Endodermal cell (in vitro differentiated cells): ENCODE measurements around the gene BARX1. TPM values are rescaled to one million over a fixed set of nuclear protein-coding genes. Genes with fewer than 3 reads are reported as not detected.
"Not testable (repeated sequence)": the region's sequence is repeated elsewhere in the genome, so short reads cannot be mapped to it uniquely, and the experiment has no call there.

Experiments used
- DNase-seq: peaks from one replicate; pipeline ENCODE4 v3.0.0-alpha.2; 2017
- H3K27ac ChIP-seq: 2 replicates; pipeline ENCODE4 v1.5.1; 2013; ENCODE audit warnings: mild to moderate bottlenecking, low read depth, low read length, moderate library complexity
- H3K27me3 ChIP-seq: 2 replicates; pipeline ENCODE4 v1.6.1; 2013; ENCODE audit warnings: mild to moderate bottlenecking, low read length, moderate library complexity; ENCODE audit not compliant: insufficient read depth, control insufficient read depth, poor library complexity, severe bottlenecking
- H3K36me3 ChIP-seq: 2 replicates; pipeline ENCODE4 v1.7.0; 2013; ENCODE audit warnings: mild to moderate bottlenecking, low read length, moderate library complexity; ENCODE audit not compliant: control insufficient read depth, insufficient read depth
- H3K4me1 ChIP-seq: one replicate; pipeline ENCODE4 v1.7.0; 2013; ENCODE audit warnings: low read length; ENCODE audit not compliant: control insufficient read depth, insufficient read depth
- H3K4me3 ChIP-seq: 2 replicates; pipeline ENCODE4 v1.5.1; 2013; ENCODE audit warnings: mild to moderate bottlenecking, low read length, moderate library complexity
- H3K9ac ChIP-seq: 2 replicates; pipeline ENCODE4 v1.6.1; 2013; ENCODE audit warnings: mild to moderate bottlenecking, low read length, moderate library complexity; ENCODE audit not compliant: poor library complexity, severe bottlenecking; ENCODE audit errors: extremely low read depth
- H3K9me3 ChIP-seq: 2 replicates; pipeline ENCODE4 v1.6.1; 2013; ENCODE audit warnings: mild to moderate bottlenecking, low read length, moderate library complexity; ENCODE audit not compliant: control insufficient read depth
- H3K27ac Mint-ChIP-seq: 2 replicates; pipeline ENCODE4 v1.8.0; 2020; ENCODE audit warnings: mixed read lengths
- H3K27me3 Mint-ChIP-seq: 2 replicates; pipeline ENCODE4 v1.8.0; 2021; ENCODE audit warnings: mild to moderate bottlenecking, mixed read lengths; ENCODE audit not compliant: insufficient read depth
- H3K36me3 Mint-ChIP-seq: 2 replicates; pipeline ENCODE4 v1.8.0; 2020; ENCODE audit warnings: low read depth, mixed read lengths
- H3K4me1 Mint-ChIP-seq: 2 replicates; pipeline ENCODE4 v1.8.0; 2020; ENCODE audit warnings: mixed read lengths
- H3K4me3 Mint-ChIP-seq: 2 replicates; pipeline ENCODE4 v1.8.0; 2020; ENCODE audit warnings: mild to moderate bottlenecking, moderate library complexity, mixed read lengths
- H3K9me3 Mint-ChIP-seq: 2 replicates; pipeline ENCODE4 v1.8.0; 2020; ENCODE audit warnings: mild to moderate bottlenecking, mixed read lengths
- CTCF ChIP-seq: fragments of 200-600 bp; sonication (generic); conservative IDR thresholded peaks from 2 replicates; pipeline ENCODE4 v1.5.0; 2021; ENCODE audit warnings: antibody characterized with exemption, mild to moderate bottlenecking
- WGBS, 2 experiments: methylation state at CpG; one replicate each; pipeline versions ENCODE4 v1.1.5 to v1.1.7; 2013; ENCODE audit warnings: missing lambda C conversion rate in 2 of 2, mixed read lengths in 1 of 2; ENCODE audit not compliant: insufficient coverage in 1 of 2, insufficient read length in 1 of 2; 5-methylcytosine and 5-hydroxymethylcytosine counted together
- total RNA-seq, 2 donors: library from RNA; stranded (reverse); fragmentation: NEBNext Ultra II Directional in 1 of 2; extraction: Animal tissue kit (Norgen Biotek cat#: 25700) in 1 of 2; gene quantifications; 2 replicates in 1 of 2; 3 replicates in 1 of 2; pipeline ENCODE4 v1.2.1, GENCODE V29; 2021

BARX1 gene
- total RNA-seq, 2 donors from 2014 or later = 0.35 TPM; not detected in 1

- Histone ChIP-seq H3K4me1 (no peaks in the 10 kb centered on the region), H3K9me3 (no peaks in the 10 kb centered on the region), H3K27ac (no peak overlapping the region), H3K9ac (no peak overlapping the region), H3K36me3 (no peaks in the 10 kb centered on the region), H3K4me3 (no peak overlapping the region), H3K27me3 (peaks cover 31% of the 10 kb centered on the region)
- H3K27ac Mint-ChIP-seq = no peak overlapping the region
- no peak for DNase-seq
- H3K4me3 Mint-ChIP-seq = no peak overlapping the region
- H3K27me3 Mint-ChIP-seq = peaks cover 32% of the 10 kb centered on the region
- 95 to 100% methylated on average over 3 to 4 of the region's 4 CpGs for WGBS, 2 experiments
- TF ChIP-seq CTCF = no peak
- peaks cover 4% of the 10 kb centered on the region for H3K4me1 Mint-ChIP-seq
- H3K9me3 Mint-ChIP-seq = no peaks in the 10 kb centered on the region
- H3K36me3 Mint-ChIP-seq = no peaks in the 10 kb centered on the region
These were observed 9.5 kb upstream of the BARX1 start for GRCh38 chr9:93964685-93965084.

GRCh38 chr9:93963969-93964368 lies 8.8 kb upstream of the BARX1 start:
- no peak overlapping the region for H3K9ac ChIP-seq
- no peak for TF ChIP-seq CTCF
- peak; percentile 44 for DNase-seq
- no peaks in the 10 kb centered on the region for H3K4me1 ChIP-seq
- peaks cover 38% of the 10 kb centered on the region for H3K27me3 ChIP-seq
- no peak overlapping the region for H3K27ac Mint-ChIP-seq
- peaks cover 39% of the 10 kb centered on the region for H3K27me3 Mint-ChIP-seq
- no peaks in the 10 kb centered on the region for H3K36me3 ChIP-seq
- H3K36me3 Mint-ChIP-seq = no peaks in the 10 kb centered on the region
- 66 to 74% methylated on average over 6 to 8 of the region's 8 CpGs for WGBS, 2 experiments
- peaks cover 6% of the 10 kb centered on the region for H3K4me1 Mint-ChIP-seq
- no peak overlapping the region for H3K4me3 Mint-ChIP-seq
- H3K27ac ChIP-seq = no peak overlapping the region
- no peaks in the 10 kb centered on the region for H3K9me3 Mint-ChIP-seq
- no peaks in the 10 kb centered on the region for H3K9me3 ChIP-seq
- H3K4me3 ChIP-seq = no peak overlapping the region

GRCh38 chr9:93963489-93963888 lies 8.3 kb upstream of the BARX1 start:
- not testable (repeated sequence) for H3K36me3 ChIP-seq, H3K27ac Mint-ChIP-seq, H3K4me3 Mint-ChIP-seq, H3K9me3 ChIP-seq, H3K36me3 Mint-ChIP-seq, H3K9me3 Mint-ChIP-seq, H3K4me1 ChIP-seq, H3K4me3 ChIP-seq, H3K9ac ChIP-seq, DNase-seq, H3K27ac ChIP-seq, H3K4me1 Mint-ChIP-seq
- H3K27me3 ChIP-seq = peaks cover 43% of the 10 kb centered on the region
- H3K27me3 Mint-ChIP-seq = peaks cover 44% of the 10 kb centered on the region
- 78 to 100% methylated on average over 2 of the region's 3 CpGs for WGBS, 2 experiments
